Myocyte (in vitro differentiated cells): ENCODE measurements around the gene MNS1. TPM values are rescaled to one million over a fixed set of nuclear protein-coding genes. Genes with fewer than 3 reads are reported as not detected.

ENCODE experiments used
- total RNA-seq: library from RNA; depleted of rRNA; stranded (reverse); fragments of >200 nt; gene quantifications from 2 replicates; pipeline ENCODE4 v1.2.3, GENCODE V29; 2014

Gene MNS1
- total RNA-seq, 1 donor from 2014 or later, result 2.5 TPM

Other genes starting within 250 kb of the MNS1 start
- 9.8 and 10.0 TPM in 2 replicates for gene RFX7, start 221.3 kb downstream of the MNS1 start, total RNA-seq
- 2.7 and 3.1 TPM in 2 replicates for gene TEX9, start 99.7 kb downstream of the MNS1 start, total RNA-seq